ENCODE measurements around the gene ZBTB7B.

The ZBTB7B gene

GRCh38 chr1:155035936-155036335, 33.3 kb downstream of the ZBTB7B start:
- no peak overlapping the region for H4K8ac ChIP-seq (ENCODE audit: low read depth, low read length)
- no peak overlapping the region for H2BK120ac ChIP-seq (ENCODE audit: low read depth, low read length)
- H3K23ac ChIP-seq (ENCODE audit: low read depth, low read length, poor library complexity) = no peak overlapping the region
- no peak overlapping the region for H3K4ac ChIP-seq (ENCODE audit: low read length)
- H3K9ac ChIP-seq (ENCODE audit: low read depth, low read length, poor library complexity) = no peak overlapping the region
- H3K18ac ChIP-seq (ENCODE audit: low read length) = no peak overlapping the region
- no peaks in the 10 kb centered on the region for H3K9me3 ChIP-seq (replicated peaks in 1 of 2; ENCODE audit: control insufficient read depth in 2 of 2, insufficient read depth in 1 of 2, low read depth in 1 of 2, low read length in 2 of 2)
- no peak overlapping the region for H3K27ac ChIP-seq (replicated peaks; ENCODE audit: low read length)
- H3K4me3 ChIP-seq (ENCODE audit: low read length in 2 of 2) = no peak overlapping the region
- H2BK5ac ChIP-seq (ENCODE audit: low read length) = no peak overlapping the region
- no peaks in the 10 kb centered on the region for H3K27me3 ChIP-seq (ENCODE audit: control insufficient read depth in 3 of 3, insufficient read depth in 3 of 3, low read depth in 1 of 3, low read length in 3 of 3)
- H2BK12ac ChIP-seq (ENCODE audit: low read length) = no peak overlapping the region
- H3K36me3 ChIP-seq (replicated peaks in 1 of 2; ENCODE audit: control insufficient read depth in 2 of 2, insufficient read depth in 2 of 2, low read length in 2 of 2) = no peaks in the 10 kb centered on the region
- no peaks in the 10 kb centered on the region for H3K79me1 ChIP-seq (ENCODE audit: low read depth, low read length)
- H3K14ac ChIP-seq (ENCODE audit: low read length) = no peak overlapping the region
- no peak for DNase-seq (ENCODE audit: low spot score)
- WGBS, 2 donors (ENCODE audit: extremely low coverage in 2 of 2, insufficient read length in 2 of 2, insufficient replicate concordance in 1 of 2) = no CpG with 5 or more reads among the region's 2 CpGs
- H4K91ac ChIP-seq (ENCODE audit: low read depth, low read length, poor library complexity) = no peak overlapping the region
- H2BK15ac ChIP-seq (ENCODE audit: low read length) = no peak overlapping the region
- H2AK5ac ChIP-seq (ENCODE audit: low read depth, low read length) = no peak overlapping the region
- H2AFZ ChIP-seq (ENCODE audit: low read length) = no peak overlapping the region
- H3K4me1 ChIP-seq (ENCODE audit: control insufficient read depth in 2 of 2, insufficient read depth in 1 of 2, low read depth in 1 of 2, low read length in 2 of 2) = peaks cover 2 to 9% of the 10 kb centered on the region in 2 donors
- H3K4me2 ChIP-seq (ENCODE audit: insufficient read depth, low read length, poor library complexity, severe bottlenecking) = no peak overlapping the region

GRCh38 chr1:155037043-155037442, 34.4 kb downstream of the ZBTB7B start:
- peaks cover 2 to 9% of the 10 kb centered on the region in 2 donors for H3K4me1 ChIP-seq (ENCODE audit: control insufficient read depth in 2 of 2, insufficient read depth in 1 of 2, low read depth in 1 of 2, low read length in 2 of 2)
- H3K27me3 ChIP-seq (ENCODE audit: control insufficient read depth in 3 of 3, insufficient read depth in 3 of 3, low read depth in 1 of 3, low read length in 3 of 3) = no peaks in the 10 kb centered on the region
- WGBS, 2 donors (ENCODE audit: extremely low coverage in 2 of 2, insufficient read length in 2 of 2, insufficient replicate concordance in 1 of 2) = no CpG with 5 or more reads among the region's 3 CpGs
- no peak overlapping the region for H2BK120ac ChIP-seq (ENCODE audit: low read depth, low read length)
- no peak overlapping the region for H2BK12ac ChIP-seq (ENCODE audit: low read length)
- H3K4me3 ChIP-seq (ENCODE audit: low read length in 2 of 2) = no peak overlapping the region
- no peak overlapping the region for H2AFZ ChIP-seq (ENCODE audit: low read length)
- H3K23ac ChIP-seq (ENCODE audit: low read depth, low read length, poor library complexity) = no peak overlapping the region
- H3K27ac ChIP-seq (replicated peaks; ENCODE audit: low read length) = no peak overlapping the region
- H3K4me2 ChIP-seq (ENCODE audit: insufficient read depth, low read length, poor library complexity, severe bottlenecking) = no peak overlapping the region
- no peaks in the 10 kb centered on the region for H3K79me1 ChIP-seq (ENCODE audit: low read depth, low read length)
- H3K9me3 ChIP-seq (replicated peaks in 1 of 2; ENCODE audit: control insufficient read depth in 2 of 2, insufficient read depth in 1 of 2, low read depth in 1 of 2, low read length in 2 of 2) = no peaks in the 10 kb centered on the region
- H3K18ac ChIP-seq (ENCODE audit: low read length) = no peak overlapping the region
- H2BK5ac ChIP-seq (ENCODE audit: low read length) = no peak overlapping the region
- no peak overlapping the region for H4K8ac ChIP-seq (ENCODE audit: low read depth, low read length)
- no peak overlapping the region for H4K91ac ChIP-seq (ENCODE audit: low read depth, low read length, poor library complexity)
- H3K9ac ChIP-seq (ENCODE audit: low read depth, low read length, poor library complexity) = no peak overlapping the region
- H3K4ac ChIP-seq (ENCODE audit: low read length) = no peak overlapping the region
- H3K36me3 ChIP-seq (replicated peaks in 1 of 2; ENCODE audit: control insufficient read depth in 2 of 2, insufficient read depth in 2 of 2, low read length in 2 of 2) = no peaks in the 10 kb centered on the region
- H2BK15ac ChIP-seq (ENCODE audit: low read length) = no peak overlapping the region
- peak overlapping the region; percentile 7 for H2AK5ac ChIP-seq (ENCODE audit: low read depth, low read length)
- no peak overlapping the region for H3K14ac ChIP-seq (ENCODE audit: low read length)
- DNase-seq (ENCODE audit: low spot score) = no peak

DNA sequence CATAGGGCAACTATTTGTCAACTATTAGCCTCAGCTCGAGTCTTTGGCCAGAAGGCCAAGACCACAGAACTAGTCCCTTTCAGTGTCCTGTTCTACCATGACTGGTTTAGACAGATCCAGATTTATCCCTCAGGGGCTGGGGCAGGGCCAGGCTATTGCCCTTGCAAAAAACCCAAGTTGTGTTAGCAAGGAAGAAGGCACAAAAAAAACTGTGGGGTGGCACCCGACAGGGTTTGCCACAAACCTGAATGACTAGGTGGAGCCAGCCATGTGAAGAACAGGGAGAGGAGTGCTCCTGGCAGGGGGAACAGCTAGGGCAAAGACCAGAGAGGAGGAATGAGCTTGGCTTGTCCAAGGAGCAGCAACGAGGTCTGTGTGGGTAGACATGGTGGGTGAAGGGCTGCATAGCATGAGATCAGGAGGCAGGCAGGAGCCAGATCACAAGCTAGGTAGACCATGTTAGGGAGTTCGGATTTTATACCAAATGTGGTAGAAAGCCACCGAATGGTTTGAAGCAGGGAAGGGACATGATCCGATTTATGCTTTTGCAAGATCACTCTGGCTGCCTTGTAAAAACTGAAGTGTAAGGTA, 35.3 kb downstream of the ZBTB7B start:
- Histone ChIP-seq H3K23ac (ENCODE audit: low read depth, low read length, poor library complexity) (no peak overlapping the region), H4K8ac (ENCODE audit: low read depth, low read length) (no peak overlapping the region), H3K18ac (ENCODE audit: low read length) (no peak overlapping the region), H2AFZ (ENCODE audit: low read length) (no peak overlapping the region), H3K36me3 (replicated peaks in 1 of 2; ENCODE audit: control insufficient read depth in 2 of 2, insufficient read depth in 2 of 2, low read length in 2 of 2) (no peaks in the 10 kb centered on the region), H2BK15ac (ENCODE audit: low read length) (no peak overlapping the region), H3K27ac (replicated peaks; ENCODE audit: low read length) (no peak overlapping the region), H3K79me1 (ENCODE audit: low read depth, low read length) (no peaks in the 10 kb centered on the region), H2BK5ac (ENCODE audit: low read length) (no peak overlapping the region), H3K4me3 (ENCODE audit: low read length in 2 of 2) (no peak overlapping the region), H3K9ac (ENCODE audit: low read depth, low read length, poor library complexity) (no peak overlapping the region), H3K4me1 (ENCODE audit: control insufficient read depth in 2 of 2, insufficient read depth in 1 of 2, low read depth in 1 of 2, low read length in 2 of 2) (peaks cover 2 to 9% of the 10 kb centered on the region in 2 donors), H3K4ac (ENCODE audit: low read length) (no peak overlapping the region), H4K91ac (ENCODE audit: low read depth, low read length, poor library complexity) (no peak overlapping the region), H3K14ac (ENCODE audit: low read length) (no peak overlapping the region), H3K9me3 (replicated peaks in 1 of 2; ENCODE audit: control insufficient read depth in 2 of 2, insufficient read depth in 1 of 2, low read depth in 1 of 2, low read length in 2 of 2) (peaks cover 0 to 3% of the 10 kb centered on the region in 2 donors), H3K27me3 (ENCODE audit: control insufficient read depth in 3 of 3, insufficient read depth in 3 of 3, low read depth in 1 of 3, low read length in 3 of 3) (no peaks in the 10 kb centered on the region), H2BK120ac (ENCODE audit: low read depth, low read length) (no peak overlapping the region), H2BK12ac (ENCODE audit: low read length) (no peak overlapping the region), H3K4me2 (ENCODE audit: insufficient read depth, low read length, poor library complexity, severe bottlenecking) (no peak overlapping the region), H2AK5ac (ENCODE audit: low read depth, low read length) (no peak overlapping the region)
- WGBS, 2 donors (ENCODE audit: extremely low coverage in 2 of 2, insufficient read length in 2 of 2, insufficient replicate concordance in 1 of 2) = no CpG with 5 or more reads among the region's 6 CpGs
- DNase-seq (ENCODE audit: low spot score) = no peak

DNA sequence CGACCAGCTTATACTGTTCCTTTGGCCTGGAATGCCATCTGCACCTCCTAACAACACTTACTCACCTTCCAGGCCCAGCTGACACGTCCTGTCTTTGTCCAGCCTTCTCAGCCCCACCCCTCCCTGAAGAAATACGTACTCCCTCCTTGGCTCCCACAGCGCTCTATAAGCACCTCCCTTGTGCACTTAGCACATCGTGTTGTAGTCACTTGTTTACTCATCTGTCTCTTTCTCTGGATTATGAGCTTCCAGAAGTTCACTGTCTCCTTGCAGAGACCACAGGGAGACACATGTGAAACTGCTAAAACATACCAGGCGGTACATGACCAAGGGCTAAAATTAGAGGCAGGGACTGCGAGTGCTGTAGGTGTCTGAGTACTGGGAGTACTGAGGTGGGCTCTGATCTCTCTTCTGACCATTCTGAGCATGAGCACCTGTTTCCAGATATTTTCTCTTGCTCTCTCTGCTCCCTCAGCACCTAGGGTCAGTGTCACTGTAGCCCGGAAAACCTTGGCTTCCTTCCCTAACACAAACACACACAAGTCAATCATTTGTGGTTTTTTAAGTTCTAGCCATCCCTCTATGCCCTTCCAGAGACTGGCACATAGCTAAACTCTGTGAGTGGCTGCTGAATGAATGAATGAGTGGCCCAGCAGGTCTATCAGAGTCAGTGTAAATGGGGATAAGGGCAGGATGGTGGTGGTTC, 36.2 kb downstream of the ZBTB7B start:
- no peak overlapping the region for H3K23ac ChIP-seq (ENCODE audit: low read depth, low read length, poor library complexity)
- no peak overlapping the region for H2AFZ ChIP-seq (ENCODE audit: low read length)
- H2BK5ac ChIP-seq (ENCODE audit: low read length) = no peak overlapping the region
- H3K4me1 ChIP-seq (ENCODE audit: control insufficient read depth in 2 of 2, insufficient read depth in 1 of 2, low read depth in 1 of 2, low read length in 2 of 2) = peaks cover 2 to 9% of the 10 kb centered on the region in 2 donors
- no peak overlapping the region for H3K27ac ChIP-seq (replicated peaks; ENCODE audit: low read length)
- no peak overlapping the region for H2BK15ac ChIP-seq (ENCODE audit: low read length)
- no CpG with 5 or more reads among the region's 8 CpGs for WGBS, 2 donors (ENCODE audit: extremely low coverage in 2 of 2, insufficient read length in 2 of 2, insufficient replicate concordance in 1 of 2)
- H3K14ac ChIP-seq (ENCODE audit: low read length) = no peak overlapping the region
- no peak overlapping the region for H3K4me2 ChIP-seq (ENCODE audit: insufficient read depth, low read length, poor library complexity, severe bottlenecking)
- no peak overlapping the region for H2BK120ac ChIP-seq (ENCODE audit: low read depth, low read length)
- DNase-seq (ENCODE audit: low spot score) = no peak
- no peaks in the 10 kb centered on the region for H3K27me3 ChIP-seq (ENCODE audit: control insufficient read depth in 3 of 3, insufficient read depth in 3 of 3, low read depth in 1 of 3, low read length in 3 of 3)
- H3K4me3 ChIP-seq (ENCODE audit: low read length in 2 of 2) = no peak overlapping the region
- no peak overlapping the region for H3K4ac ChIP-seq (ENCODE audit: low read length)
- H2AK5ac ChIP-seq (ENCODE audit: low read depth, low read length) = no peak overlapping the region
- H4K91ac ChIP-seq (ENCODE audit: low read depth, low read length, poor library complexity) = no peak overlapping the region
- H3K9ac ChIP-seq (ENCODE audit: low read depth, low read length, poor library complexity) = no peak overlapping the region
- no peak overlapping the region for H4K8ac ChIP-seq (ENCODE audit: low read depth, low read length)
- no peak overlapping the region for H3K18ac ChIP-seq (ENCODE audit: low read length)
- H3K79me1 ChIP-seq (ENCODE audit: low read depth, low read length) = no peaks in the 10 kb centered on the region
- no peak overlapping the region for H2BK12ac ChIP-seq (ENCODE audit: low read length)
- H3K36me3 ChIP-seq (replicated peaks in 1 of 2; ENCODE audit: control insufficient read depth in 2 of 2, insufficient read depth in 2 of 2, low read length in 2 of 2) = no peaks in the 10 kb centered on the region
- peaks cover 0 to 3% of the 10 kb centered on the region in 2 donors for H3K9me3 ChIP-seq (replicated peaks in 1 of 2; ENCODE audit: control insufficient read depth in 2 of 2, insufficient read depth in 1 of 2, low read depth in 1 of 2, low read length in 2 of 2)

Measured in neuronal stem cell (in vitro differentiated cells).